Measurements from ENCODE around the gene COL28A1.

COL28A1 gene

GRCh38 chr7:7495171-7495570 lies 40.5 kb downstream of the COL28A1 start:
- no peaks in the 10 kb centered on the region for H3K27me3 ChIP-seq (ENCODE audit: insufficient read depth, low read depth)
- no peaks in the 10 kb centered on the region for H3K79me2 ChIP-seq (ENCODE audit: insufficient read depth, low read depth)
- H3K4me2 ChIP-seq = no peak overlapping the region
- H2AFZ ChIP-seq (ENCODE audit: low read depth) = no peak overlapping the region
- H3K4me1 ChIP-seq (ENCODE audit: low read depth, poor library complexity, severe bottlenecking) = no peaks in the 10 kb centered on the region
- no peak overlapping the region for H3K4me3 ChIP-seq (IDR thresholded peaks at IDR 0.05; ENCODE audit: insufficient read depth, low read depth, low read length)
- no peak overlapping the region for H3K9ac ChIP-seq
- TF ChIP-seq CTCF (conservative IDR thresholded peaks at IDR 0.05; ENCODE audit: low read depth, low read length) = no peak
- H3K27ac ChIP-seq = no peak overlapping the region
- no peaks in the 10 kb centered on the region for H3K36me3 ChIP-seq (ENCODE audit: insufficient read depth)
- H4K20me1 ChIP-seq (ENCODE audit: insufficient read depth) = no peaks in the 10 kb centered on the region

GRCh38 chr7:7491044-7491443 lies 44.6 kb downstream of the COL28A1 start:
- H3K79me2 ChIP-seq (ENCODE audit: insufficient read depth, low read depth) = no peaks in the 10 kb centered on the region
- no peaks in the 10 kb centered on the region for H3K36me3 ChIP-seq (ENCODE audit: insufficient read depth)
- no peak overlapping the region for H3K4me2 ChIP-seq
- H3K4me1 ChIP-seq (ENCODE audit: low read depth, poor library complexity, severe bottlenecking) = no peaks in the 10 kb centered on the region
- H3K27ac ChIP-seq = no peak overlapping the region
- H3K9ac ChIP-seq = no peak overlapping the region
- H4K20me1 ChIP-seq (ENCODE audit: insufficient read depth) = no peaks in the 10 kb centered on the region
- no peaks in the 10 kb centered on the region for H3K27me3 ChIP-seq (ENCODE audit: insufficient read depth, low read depth)
- H2AFZ ChIP-seq (ENCODE audit: low read depth) = no peak overlapping the region
- no peak overlapping the region for H3K4me3 ChIP-seq (IDR thresholded peaks at IDR 0.05; ENCODE audit: insufficient read depth, low read depth, low read length)
- TF ChIP-seq CTCF (conservative IDR thresholded peaks at IDR 0.05; ENCODE audit: low read depth, low read length) = no peak

- no peak overlapping the region for H3K4me2 ChIP-seq
- no peak overlapping the region for H2AFZ ChIP-seq (ENCODE audit: low read depth)
- H4K20me1 ChIP-seq (ENCODE audit: insufficient read depth) = no peaks in the 10 kb centered on the region
- H3K4me3 ChIP-seq (IDR thresholded peaks at IDR 0.05; ENCODE audit: insufficient read depth, low read depth, low read length) = no peak overlapping the region
- no peak overlapping the region for H3K27ac ChIP-seq
- H3K79me2 ChIP-seq (ENCODE audit: insufficient read depth, low read depth) = no peaks in the 10 kb centered on the region
- no peaks in the 10 kb centered on the region for H3K27me3 ChIP-seq (ENCODE audit: insufficient read depth, low read depth)
- no peaks in the 10 kb centered on the region for H3K36me3 ChIP-seq (ENCODE audit: insufficient read depth)
- no peaks in the 10 kb centered on the region for H3K4me1 ChIP-seq (ENCODE audit: low read depth, poor library complexity, severe bottlenecking)
- no peak overlapping the region for H3K9ac ChIP-seq
- no peak for TF ChIP-seq CTCF (conservative IDR thresholded peaks at IDR 0.05; ENCODE audit: low read depth, low read length)
These were observed 45.7 kb downstream of the COL28A1 start for GRCh38 chr7:7490003-7490402.

GRCh38 chr7:7489546-7489945 lies 46.1 kb downstream of the COL28A1 start:
- TF ChIP-seq CTCF (conservative IDR thresholded peaks at IDR 0.05; ENCODE audit: low read depth, low read length) = no peak
- Histone ChIP-seq H3K27ac (no peak overlapping the region), H3K9ac (no peak overlapping the region), H3K36me3 (ENCODE audit: insufficient read depth) (no peaks in the 10 kb centered on the region), H4K20me1 (ENCODE audit: insufficient read depth) (no peaks in the 10 kb centered on the region), H2AFZ (ENCODE audit: low read depth) (no peak overlapping the region), H3K79me2 (ENCODE audit: insufficient read depth, low read depth) (no peaks in the 10 kb centered on the region), H3K4me2 (no peak overlapping the region), H3K4me3 (IDR thresholded peaks at IDR 0.05; ENCODE audit: insufficient read depth, low read depth, low read length) (no peak overlapping the region), H3K27me3 (ENCODE audit: insufficient read depth, low read depth) (no peaks in the 10 kb centered on the region), H3K4me1 (ENCODE audit: low read depth, poor library complexity, severe bottlenecking) (no peaks in the 10 kb centered on the region)

- Histone ChIP-seq H4K20me1 (ENCODE audit: insufficient read depth) (no peaks in the 10 kb centered on the region), H3K36me3 (ENCODE audit: insufficient read depth) (no peaks in the 10 kb centered on the region)
These were observed 49.3 kb downstream of the COL28A1 start for GRCh38 chr7:7486362-7486761.

More at GRCh38 chr7:7486362-7486761, 49.3 kb downstream of the COL28A1 start:
- Histone ChIP-seq H3K27me3 (ENCODE audit: insufficient read depth, low read depth) (no peaks in the 10 kb centered on the region), H3K27ac (no peak overlapping the region), H3K4me2 (no peak overlapping the region), H3K9ac (no peak overlapping the region), H3K4me1 (ENCODE audit: low read depth, poor library complexity, severe bottlenecking) (no peaks in the 10 kb centered on the region), H3K79me2 (ENCODE audit: insufficient read depth, low read depth) (no peaks in the 10 kb centered on the region), H2AFZ (ENCODE audit: low read depth) (no peak overlapping the region), H3K4me3 (IDR thresholded peaks at IDR 0.05; ENCODE audit: insufficient read depth, low read depth, low read length) (no peak overlapping the region)
- TF ChIP-seq CTCF (conservative IDR thresholded peaks at IDR 0.05; ENCODE audit: low read depth, low read length) = no peak
